H9 (cell line): ENCODE results near the gene LPP. TPM values are rescaled to one million over a fixed set of nuclear protein-coding genes. Genes with fewer than 3 reads are reported as not detected.

ENCODE experiments used
- DNase-seq: peaks from one replicate; pipeline ENCODE4 v3.0.0-alpha.2; 2017
- H2AFZ ChIP-seq: one replicate; pipeline ENCODE4 v1.6.1; 2013; ENCODE audit warnings: mild to moderate bottlenecking, low read length, control low read depth, moderate library complexity
- H2AK5ac ChIP-seq: 2 replicates; pipeline ENCODE4 v1.6.1; 2013; ENCODE audit warnings: low read length, control low read depth, mixed read lengths; ENCODE audit not compliant: insufficient read length
- H2BK120ac ChIP-seq: one replicate; pipeline ENCODE4 v1.6.1; 2013; ENCODE audit warnings: low read depth, mild to moderate bottlenecking, low read length, control low read depth, inconsistent platforms; ENCODE audit not compliant: poor library complexity, severe bottlenecking
- H2BK12ac ChIP-seq: 2 replicates; pipeline ENCODE4 v1.6.1; 2013; ENCODE audit warnings: low read length, control low read depth, mixed read lengths, low read depth; ENCODE audit not compliant: insufficient read length
- H2BK15ac ChIP-seq: 2 replicates; pipeline ENCODE4 v1.6.1; 2013; ENCODE audit warnings: low read depth, low read length, control low read depth
- H2BK20ac ChIP-seq: one replicate; pipeline ENCODE4 v1.6.1; 2013; ENCODE audit warnings: low read depth, mild to moderate bottlenecking, low read length, control low read depth, inconsistent platforms; ENCODE audit not compliant: poor library complexity, severe bottlenecking
- H2BK5ac ChIP-seq: 2 replicates; pipeline ENCODE4 v1.6.1; 2013; ENCODE audit warnings: low read length, control low read depth, mixed read lengths; ENCODE audit not compliant: insufficient read length
- H3K14ac ChIP-seq: 2 replicates; pipeline ENCODE4 v1.6.1; 2013; ENCODE audit warnings: low read length, control low read depth; ENCODE audit not compliant: insufficient read depth
- H3K18ac ChIP-seq: 2 replicates; pipeline ENCODE4 v1.6.1; 2013; ENCODE audit warnings: low read depth, mild to moderate bottlenecking, mixed read lengths, low read length, control low read depth; ENCODE audit not compliant: insufficient read length
- H3K23ac ChIP-seq: 2 replicates; pipeline ENCODE4 v1.6.1; 2013; ENCODE audit warnings: low read length, control low read depth, mixed read lengths, low read depth; ENCODE audit not compliant: insufficient read length
- H3K23me2 ChIP-seq: 2 replicates; pipeline ENCODE4 v1.6.1; 2013; ENCODE audit warnings: low read depth, mild to moderate bottlenecking, mixed read lengths, low read length, control low read depth; ENCODE audit not compliant: insufficient read length, poor library complexity, severe bottlenecking
- H3K27ac ChIP-seq: 2 replicates; pipeline ENCODE4 v1.5.1; 2013; ENCODE audit warnings: low read length, control low read depth, mixed read lengths, low read depth; ENCODE audit not compliant: insufficient read length
- H3K27me3 ChIP-seq: 2 replicates; pipeline ENCODE4 v1.6.1; 2013; ENCODE audit warnings: low read length, control low read depth, inconsistent platforms; ENCODE audit not compliant: insufficient read depth
- H3K4ac ChIP-seq: 2 replicates; pipeline ENCODE4 v1.6.1; 2013; ENCODE audit warnings: low read depth, mild to moderate bottlenecking, control low read depth, inconsistent platforms, low read length, moderate library complexity
- H3K4me1 ChIP-seq: 2 replicates; pipeline ENCODE4 v1.6.1; 2013; ENCODE audit warnings: low read length, control low read depth, inconsistent platforms; ENCODE audit not compliant: insufficient read depth
- H3K4me2 ChIP-seq: 2 replicates; pipeline ENCODE4 v1.6.1; 2013; ENCODE audit warnings: low read length, control low read depth, mixed read lengths; ENCODE audit not compliant: insufficient read length, insufficient read depth
- H3K56ac ChIP-seq: 2 replicates; pipeline ENCODE4 v1.6.1; 2013; ENCODE audit warnings: low read depth, mild to moderate bottlenecking, mixed read lengths, low read length, control low read depth; ENCODE audit not compliant: insufficient read length
- H3K79me1 ChIP-seq: 2 replicates; pipeline ENCODE4 v1.6.1; 2013; ENCODE audit warnings: low read depth, mild to moderate bottlenecking, moderate library complexity, low read length, control low read depth, inconsistent platforms; ENCODE audit not compliant: insufficient read depth, poor library complexity, severe bottlenecking
- H3K79me2 ChIP-seq: 2 replicates; pipeline ENCODE4 v1.6.1; 2013; ENCODE audit warnings: low read length, control low read depth, inconsistent platforms; ENCODE audit not compliant: insufficient read depth
- H3K9ac ChIP-seq: 2 replicates; pipeline ENCODE4 v1.6.1; 2013; ENCODE audit warnings: low read length, control low read depth, mixed read lengths; ENCODE audit not compliant: insufficient read length; ENCODE audit errors: extremely low read depth
- H3K9me3 ChIP-seq: one replicate; pipeline ENCODE4 v1.6.1; 2013; ENCODE audit warnings: low read depth, low read length, inconsistent platforms; ENCODE audit not compliant: control insufficient read depth
- H3T11ph ChIP-seq: one replicate; pipeline ENCODE4 v1.6.1; 2013; ENCODE audit warnings: mild to moderate bottlenecking, low read length, control low read depth, inconsistent platforms
- H4K20me1 ChIP-seq: one replicate; pipeline ENCODE4 v1.6.1; 2013; ENCODE audit not compliant: control insufficient read depth, insufficient read length, insufficient read depth
- H4K5ac ChIP-seq: 2 replicates; pipeline ENCODE4 v1.6.1; 2013; ENCODE audit warnings: low read depth, mild to moderate bottlenecking, mixed read lengths, low read length, control low read depth; ENCODE audit not compliant: insufficient read length
- H4K8ac ChIP-seq: replicated peaks from 2 replicates; pipeline ENCODE4 v1.6.1; 2013; ENCODE audit warnings: low read length, control low read depth, mixed read lengths, low read depth; ENCODE audit not compliant: insufficient read length
- H4K91ac ChIP-seq: 2 replicates; pipeline ENCODE4 v1.6.1; 2013; ENCODE audit warnings: low read depth, mild to moderate bottlenecking, moderate library complexity, mixed read lengths, low read length, control low read depth; ENCODE audit not compliant: insufficient read length
- H3K27ac Mint-ChIP-seq, 3 experiments: 2 replicates in 2 of 3; 3 replicates in 1 of 3; pipeline ENCODE4 v1.8.0; 2020 to 2021; ENCODE audit warnings: mixed read lengths in 3 of 3, mild to moderate bottlenecking in 1 of 3, moderate library complexity in 1 of 3
- H3K27me3 Mint-ChIP-seq: 2 replicates; pipeline ENCODE4 v1.8.0; 2021; ENCODE audit warnings: low read depth, mild to moderate bottlenecking, moderate library complexity, mixed read lengths
- H3K36me3 Mint-ChIP-seq, 3 experiments: 2 replicates in 2 of 3; 3 replicates in 1 of 3; pipeline ENCODE4 v1.8.0; 2020 to 2021; ENCODE audit warnings: low read depth in 3 of 3, mixed read lengths in 3 of 3; ENCODE audit not compliant: insufficient read depth in 1 of 3
- H3K4me1 Mint-ChIP-seq, 2 experiments: 2 replicates each; pipeline ENCODE4 v1.8.0; 2020; ENCODE audit warnings: mixed read lengths in 2 of 2
- H3K4me3 Mint-ChIP-seq, 2 experiments: 2 replicates in 1 of 2; 3 replicates in 1 of 2; pipeline ENCODE4 v1.8.0; 2020 to 2021; ENCODE audit warnings: mild to moderate bottlenecking in 2 of 2, mixed read lengths in 2 of 2, moderate library complexity in 1 of 2
- H3K9me3 Mint-ChIP-seq, 2 experiments: 2 replicates in 1 of 2; 3 replicates in 1 of 2; pipeline ENCODE4 v1.8.0; 2020; ENCODE audit warnings: mild to moderate bottlenecking in 2 of 2, mixed read lengths in 2 of 2, moderate library complexity in 1 of 2
- WGBS: extraction: QIAGEN DNeasy Blood & Tissue Kit; methylation state at CpG from one replicate; pipeline ENCODE4 v1.1.7; 2013; ENCODE audit warnings: missing lambda C conversion rate, low lambda C conversion rate, mixed read lengths; ENCODE audit not compliant: insufficient read length; ENCODE audit errors: extremely low coverage; 5-methylcytosine and 5-hydroxymethylcytosine counted together
- total RNA-seq: library from RNA; stranded (reverse); gene quantifications from 2 replicates; pipeline ENCODE4 v1.2.1, GENCODE V29; 2021
- TF ChIP-seq, protein P1 (sequence below): fragments of 200-600 bp; sonication (generic); conservative IDR thresholded peaks from 3 replicates; pipeline ENCODE4 v1.8.0; 2021; ENCODE audit warnings: antibody characterized with exemption, mild to moderate bottlenecking

LPP gene
- total RNA-seq, 1 experiment from 2014 or later: 64.6 TPM

GRCh38 chr3:188169830-188170455, 16.0 kb downstream of the LPP start:
- no CpG with 5 or more reads among the region's 10 CpGs for WGBS
- Histone ChIP-seq H3K9ac (no peak overlapping the region), H3K56ac (no peak overlapping the region), H2BK120ac (no peak overlapping the region), H3K27ac (no peak overlapping the region), H2BK15ac (no peak overlapping the region), H3T11ph (no peak overlapping the region), H3K23ac (no peak overlapping the region), H3K79me1 (no peaks in the 10 kb centered on the region), H4K5ac (no peak overlapping the region), H3K9me3 (no peaks in the 10 kb centered on the region), H2AFZ (no peak overlapping the region), H4K20me1 (no peaks in the 10 kb centered on the region), H2BK20ac (no peak overlapping the region), H3K27me3 (no peaks in the 10 kb centered on the region), H2BK5ac (no peak overlapping the region), H3K4me2 (no peak overlapping the region), H4K91ac (no peak overlapping the region), H3K4ac (no peak overlapping the region), H3K23me2 (no peaks in the 10 kb centered on the region), H2BK12ac (no peak overlapping the region), H2AK5ac (no peak overlapping the region), H3K4me1 (peaks cover 5% of the 10 kb centered on the region; the same call in 1 of the 2 replicates), H3K14ac (no peak overlapping the region), H4K8ac (no peak overlapping the region), H3K79me2 (peaks cover 9% of the 10 kb centered on the region; the same call in 1 of the 2 replicates), H3K18ac (no peak overlapping the region)
- DNase-seq: no peak
- Mint-ChIP-seq H3K27me3 (no peaks in the 10 kb centered on the region), H3K4me1 (peaks cover 26 to 31% of the 10 kb centered on the region in 2 experiments), H3K9me3 (no peaks in the 10 kb centered on the region), H3K27ac (peak overlapping the region in 2 of 3 experiments; percentile 66 to 84; a peak in 3 of 7 replicates), H3K4me3 (no peak overlapping the region), H3K36me3 (0 out of 7 replicates have a peak, but pooled peaks cover 0 to 2% (median 0%) of the 10 kb centered on the region in 3 experiments)
- TF ChIP-seq, protein P1, sequence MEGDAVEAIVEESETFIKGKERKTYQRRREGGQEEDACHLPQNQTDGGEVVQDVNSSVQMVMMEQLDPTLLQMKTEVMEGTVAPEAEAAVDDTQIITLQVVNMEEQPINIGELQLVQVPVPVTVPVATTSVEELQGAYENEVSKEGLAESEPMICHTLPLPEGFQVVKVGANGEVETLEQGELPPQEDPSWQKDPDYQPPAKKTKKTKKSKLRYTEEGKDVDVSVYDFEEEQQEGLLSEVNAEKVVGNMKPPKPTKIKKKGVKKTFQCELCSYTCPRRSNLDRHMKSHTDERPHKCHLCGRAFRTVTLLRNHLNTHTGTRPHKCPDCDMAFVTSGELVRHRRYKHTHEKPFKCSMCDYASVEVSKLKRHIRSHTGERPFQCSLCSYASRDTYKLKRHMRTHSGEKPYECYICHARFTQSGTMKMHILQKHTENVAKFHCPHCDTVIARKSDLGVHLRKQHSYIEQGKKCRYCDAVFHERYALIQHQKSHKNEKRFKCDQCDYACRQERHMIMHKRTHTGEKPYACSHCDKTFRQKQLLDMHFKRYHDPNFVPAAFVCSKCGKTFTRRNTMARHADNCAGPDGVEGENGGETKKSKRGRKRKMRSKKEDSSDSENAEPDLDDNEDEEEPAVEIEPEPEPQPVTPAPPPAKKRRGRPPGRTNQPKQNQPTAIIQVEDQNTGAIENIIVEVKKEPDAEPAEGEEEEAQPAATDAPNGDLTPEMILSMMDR: no peak
